Heart right ventricle (tissue), 16 donors: ENCODE results near the gene HNRNPUL2. TPM values are rescaled to one million over a fixed set of nuclear protein-coding genes. Genes with fewer than 3 reads are reported as not detected.
A peak's percentile ranks its signal among the peaks of the same experiment; 100 is the strongest.

Source experiments
- ATAC-seq, 8 donors: fragments of 200-7000 bp; cut with Tn5 transposase; one replicate each; pipeline ENCODE4 v1.9.1; 2020; ENCODE audit warnings: mild to moderate bottlenecking in 8 of 8, moderate library complexity in 8 of 8, moderate number of reproducible peaks in 1 of 8
- DNase-seq, 2 donors: peaks; one replicate each; pipeline ENCODE4 v3.0.0-alpha.2; 2020
- H3K27ac ChIP-seq, 10 donors: fragments of 200-600 bp; sonication (generic) in 2 of 10; one replicate each; pipeline versions ENCODE4 v1.5.0 to v1.8.0; 2020 to 2022; ENCODE audit warnings: mild to moderate bottlenecking in 3 of 10
- H3K27me3 ChIP-seq, 7 donors: fragments of 200-600 bp; one replicate each; pipeline ENCODE4 v1.8.0; 2021 to 2022; ENCODE audit warnings: mild to moderate bottlenecking in 2 of 7
- H3K36me3 ChIP-seq, 9 donors: fragments of 200-600 bp; sonication (generic) in 1 of 9; one replicate each; pipeline versions ENCODE4 v1.5.0 to v1.8.0; 2020 to 2022; ENCODE audit warnings: mild to moderate bottlenecking in 2 of 9
- H3K4me1 ChIP-seq, 9 donors: fragments of 200-600 bp; sonication (generic) in 1 of 9; one replicate each; pipeline versions ENCODE4 v1.5.0 to v1.8.0; 2020 to 2022; ENCODE audit warnings: mild to moderate bottlenecking in 4 of 9
- H3K4me3 ChIP-seq, 10 donors: fragments of 200-600 bp; sonication (generic) in 2 of 10; one replicate each; pipeline versions ENCODE4 v1.5.0 to v1.8.0; 2020 to 2022; ENCODE audit warnings: mild to moderate bottlenecking in 7 of 10, moderate library complexity in 2 of 10
- H3K9me3 ChIP-seq, 11 donors: fragments of 200-600 bp in 10 of 11; sonication (generic) in 2 of 11; one replicate each; pipeline versions ENCODE4 v1.5.0 to v1.8.0; 2013 to 2022; ENCODE audit warnings: mild to moderate bottlenecking in 2 of 11, control low read depth in 1 of 11, moderate library complexity in 1 of 11
- WGBS, 2 donors: extraction: QIAGEN DNeasy Blood & Tissue Kit; methylation state at CpG; one replicate each; pipeline ENCODE4 v1.1.7; 2013; ENCODE audit warnings: inconsistent platforms in 1 of 2; 5-methylcytosine and 5-hydroxymethylcytosine counted together
- intact Hi-C, 10 donors: fragments of 100-400 bp; cut with DNase I; formaldehyde crosslinking; loops; one replicate each; pipeline versions ENCODE4 v1.11.1 to v1.14.2; 2022
- polyA plus RNA-seq, 2 donors: library from polyadenylated mRNA; stranded (reverse); fragments of 200-250 nt; gene quantifications; one replicate each; pipeline ENCODE4 v1.2.3, GENCODE V29; 2013
- total RNA-seq, 10 donors: library from RNA; stranded (reverse); fragmentation: NEBNext Ultra II Directional in 3 of 10; extraction: Animal tissue kit (Norgen Biotek cat#: 25700) in 3 of 10; gene quantifications; one replicate each; pipeline versions ENCODE4 v1.2.1 to v1.2.4, GENCODE V29; 2021 to 2023
- TF ChIP-seq, protein P1 (sequence below), 9 donors: fragments of 200-600 bp; sonication (generic) in 2 of 9; IDR thresholded peaks; one replicate each; pipeline versions ENCODE4 v1.5.0 to v1.8.0; 2021 to 2022; ENCODE audit warnings: antibody characterized with exemption in 9 of 9, mild to moderate bottlenecking in 5 of 9, moderate library complexity in 1 of 9
- donor health status: Arrhythmogenic right ventricular cardiomyopathy.
- donor health status: ischemic (EF 13 %, LVEDD 7.1; RV severe dilation, severe dysfunction).
- donor health status: healthy with polysubstance abuse.
- donor health status: DM: no; HTN: yes; CAD: no.
- donor health status: DM: no; HTN: no; CAD: no.
- donor health status: ischemic (EF 25% LVEDD 6.9; RV normal size, moderate dysfunction).
- donor health status: ischemic (EF 25% LVEDD 5.7; RV mildly dilated, moderate dysfunction).
- donor health status: healthy.
- donor health status: DM: yes; HTN: yes; CAD: no.
- donor health status: Ischemic cardiomyopathy.
- donor health status: ischemic (EF 35%, LVEDD 5.7; RV mildly dilated, moderate dysfunction).
- donor health status: nonischemic (EF 11% LVEDD 7.7; RV severe dilation, severe dysfunction).
- donor health status: DM: yes; HTN: yes; CAD: no.
- donor health status: PGD.
- donor health status: ischemic (EF 29% LVEDD 5.4; RV normal size, mild dysfunction).
- donor health status: nonischemic (EF 23%, LVEDD 6.1; RV moderate dilation, normal function).

The HNRNPUL2 gene
- total and polyA plus RNA-seq, 12 donors = 21.4 to 40.9 (median 33.4) TPM

DNA sequence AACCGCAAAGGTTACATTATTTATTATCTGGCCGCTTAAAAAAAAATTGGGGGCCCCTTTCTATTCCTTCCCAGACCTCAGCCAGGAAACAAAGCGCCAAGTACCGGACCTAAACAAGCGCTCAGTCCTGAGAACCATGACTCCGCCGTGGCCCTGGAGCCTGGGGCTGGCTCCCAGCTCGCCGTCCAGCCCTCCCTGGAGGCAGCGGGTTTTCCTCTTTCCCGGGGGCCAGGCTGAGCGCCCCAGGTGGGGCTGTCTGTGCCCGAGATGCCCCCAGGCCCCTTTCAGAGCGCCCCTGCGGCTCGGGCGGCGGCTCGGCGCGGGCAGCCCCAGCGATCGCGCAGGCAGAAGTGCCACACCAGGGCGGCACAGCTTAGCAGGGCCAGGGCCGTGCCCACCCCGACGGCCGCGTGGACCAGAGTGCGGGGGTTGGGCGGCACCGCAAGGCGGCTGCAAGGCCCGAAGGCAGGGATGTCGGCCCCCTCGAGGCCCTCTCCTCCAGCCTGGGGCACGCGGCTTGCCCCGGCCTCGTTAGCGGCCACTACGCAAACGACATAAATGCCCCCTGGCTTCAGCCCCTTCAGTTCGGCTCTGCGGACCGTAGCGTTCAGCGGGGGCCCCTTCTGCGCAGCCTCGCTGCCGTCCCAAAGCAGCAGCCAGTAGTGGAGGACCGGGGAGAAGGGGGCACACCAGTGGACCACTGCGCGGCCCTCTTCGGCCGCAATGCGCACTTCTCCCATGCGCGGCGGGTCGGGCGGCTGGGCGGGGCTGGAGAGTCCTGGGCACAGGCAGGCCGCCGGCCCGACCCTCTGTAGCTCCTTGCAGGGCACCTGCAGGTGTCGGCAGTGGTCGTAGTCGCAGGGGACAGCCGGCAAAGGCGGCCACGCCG is 39.5 kb downstream of the HNRNPUL2 start:
- Histone ChIP-seq H3K4me1 (peaks cover 0 to 33% (median 17%) of the 10 kb centered on the region in 9 donors), H3K27me3 (peaks cover 0 to 15% (median 0%) of the 10 kb centered on the region in 7 donors), H3K4me3 (peak overlapping the region; percentile 6 to 51 (median 36)), H3K27ac (peak overlapping the region in 5 of 10 donors; percentile 51 to 81 (median 71)), H3K9me3 (no peaks in the 10 kb centered on the region), H3K36me3 (peaks cover 0 to 31% (median 11%) of the 10 kb centered on the region in 9 donors)
- DNase-seq (no peak), ATAC-seq (peak in 3 of 8 donors; percentile 32 to 67 (median 36))
- TF ChIP-seq, protein P1, sequence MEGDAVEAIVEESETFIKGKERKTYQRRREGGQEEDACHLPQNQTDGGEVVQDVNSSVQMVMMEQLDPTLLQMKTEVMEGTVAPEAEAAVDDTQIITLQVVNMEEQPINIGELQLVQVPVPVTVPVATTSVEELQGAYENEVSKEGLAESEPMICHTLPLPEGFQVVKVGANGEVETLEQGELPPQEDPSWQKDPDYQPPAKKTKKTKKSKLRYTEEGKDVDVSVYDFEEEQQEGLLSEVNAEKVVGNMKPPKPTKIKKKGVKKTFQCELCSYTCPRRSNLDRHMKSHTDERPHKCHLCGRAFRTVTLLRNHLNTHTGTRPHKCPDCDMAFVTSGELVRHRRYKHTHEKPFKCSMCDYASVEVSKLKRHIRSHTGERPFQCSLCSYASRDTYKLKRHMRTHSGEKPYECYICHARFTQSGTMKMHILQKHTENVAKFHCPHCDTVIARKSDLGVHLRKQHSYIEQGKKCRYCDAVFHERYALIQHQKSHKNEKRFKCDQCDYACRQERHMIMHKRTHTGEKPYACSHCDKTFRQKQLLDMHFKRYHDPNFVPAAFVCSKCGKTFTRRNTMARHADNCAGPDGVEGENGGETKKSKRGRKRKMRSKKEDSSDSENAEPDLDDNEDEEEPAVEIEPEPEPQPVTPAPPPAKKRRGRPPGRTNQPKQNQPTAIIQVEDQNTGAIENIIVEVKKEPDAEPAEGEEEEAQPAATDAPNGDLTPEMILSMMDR (IDR thresholded peaks at IDR 0.05) = no peak
- intact Hi-C loops = no loop called here
- WGBS, 2 donors = 34 to 43% methylated on average over 69 to 73 of the region's 74 CpGs

GRCh38 chr11:62682518-62682917 is 44.7 kb downstream of the HNRNPUL2 start:
- intact Hi-C loops = no loop called here
- no peak for DNase-seq
- Histone ChIP-seq H3K4me1 (peaks cover 8 to 31% (median 26%) of the 10 kb centered on the region in 9 donors), H3K27me3 (peaks cover 0 to 7% (median 0%) of the 10 kb centered on the region in 7 donors), H3K36me3 (peaks cover 0 to 7% (median 4%) of the 10 kb centered on the region in 9 donors), H3K4me3 (no peak overlapping the region), H3K27ac (no peak overlapping the region), H3K9me3 (no peaks in the 10 kb centered on the region)
- TF ChIP-seq, protein P1 (IDR thresholded peaks at IDR 0.05) = no peak
- no peak for ATAC-seq
- WGBS, 2 donors = 93 to 97% methylated on average over 7 of the region's 7 CpGs

DNA sequence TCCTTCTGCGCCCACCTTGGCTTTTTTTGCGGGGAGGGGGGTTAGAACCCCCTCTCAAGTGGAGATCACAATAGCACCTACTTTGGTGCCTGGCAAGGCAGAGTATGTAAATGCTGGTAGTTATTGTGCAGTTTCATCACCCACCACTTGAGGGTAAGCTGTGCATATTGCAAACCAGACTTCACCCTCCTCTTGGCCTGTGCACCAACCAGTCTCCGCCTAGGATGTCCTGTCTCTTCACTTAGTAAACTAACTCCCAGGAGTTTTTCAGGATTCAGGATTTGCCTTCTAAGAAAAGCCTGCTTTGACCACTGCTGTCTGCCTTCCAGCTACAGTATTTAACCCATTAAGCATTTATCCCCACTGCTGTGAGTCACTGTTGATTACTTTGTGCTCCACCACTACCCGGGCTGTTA is 46.4 kb downstream of the HNRNPUL2 start:
- no peaks in the 10 kb centered on the region for H3K9me3 ChIP-seq
- no peaks in the 10 kb centered on the region for H3K27me3 ChIP-seq
- no peak overlapping the region for H3K4me3 ChIP-seq
- H3K36me3 ChIP-seq = peaks cover 0 to 24% (median 17%) of the 10 kb centered on the region in 9 donors
- peak overlapping the region in 8 of 10 donors; percentile 1 to 97 (median 36) for H3K27ac ChIP-seq
- DNase-seq (peak in 1 of 2 donors; percentile 62), ATAC-seq (peak; percentile 35 to 77 (median 70))
- peaks cover 8 to 43% (median 33%) of the 10 kb centered on the region in 9 donors for H3K4me1 ChIP-seq
- WGBS, 2 donors = 40% methylated on average over 4 of the region's 4 CpGs
- TF ChIP-seq, protein P1 (IDR thresholded peaks at IDR 0.05) = peak; percentile 42 to 68 (median 56)
- intact Hi-C loops = loop anchor here in 1 of 10 donors (2.0 kb wide), 1 partner anchor 14 kb away; no protein-coding TSS in a partner anchor
